GM18873 (cell line): ENCODE measurements around the gene CD3D.
"Not testable (repeated sequence)": the region's sequence is repeated elsewhere in the genome, so short reads cannot be mapped to it uniquely, and the experiment has no call there.

Experiments used
- ATAC-seq: cut with Tn5 transposase; IDR thresholded peaks from one replicate; pipeline ENCODE4 v1.9.1; 2021; ENCODE audit warnings: mild to moderate bottlenecking, moderate library complexity, moderate number of reproducible peaks; ENCODE audit not compliant: unreplicated experiment, low FRiP score

CD3D gene

DNA sequence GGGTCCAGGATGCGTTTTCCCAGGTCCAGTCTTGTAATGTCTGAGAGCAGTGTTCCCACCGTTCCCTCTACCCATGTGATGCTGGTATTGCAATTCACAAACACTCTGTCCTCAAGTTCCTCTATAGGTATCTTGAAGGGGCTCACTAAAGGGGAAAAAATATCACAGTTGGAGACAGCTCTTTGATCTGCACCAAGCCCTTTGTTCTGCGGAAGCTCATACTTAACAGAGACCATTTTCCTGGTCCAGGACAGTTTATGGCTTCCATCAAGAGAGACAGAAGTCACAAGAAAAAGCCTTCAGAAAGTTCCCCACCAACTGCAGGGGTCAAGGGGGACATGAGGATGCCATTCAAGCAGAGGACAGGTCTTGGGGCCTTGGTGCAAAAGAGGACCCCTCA, 2.1 kb downstream of the CD3D start:
- ATAC-seq: no peak

- no peak for ATAC-seq
These were observed 3.1 kb downstream of the CD3D start for GRCh38 chr11:118339281-118339961.

DNA sequence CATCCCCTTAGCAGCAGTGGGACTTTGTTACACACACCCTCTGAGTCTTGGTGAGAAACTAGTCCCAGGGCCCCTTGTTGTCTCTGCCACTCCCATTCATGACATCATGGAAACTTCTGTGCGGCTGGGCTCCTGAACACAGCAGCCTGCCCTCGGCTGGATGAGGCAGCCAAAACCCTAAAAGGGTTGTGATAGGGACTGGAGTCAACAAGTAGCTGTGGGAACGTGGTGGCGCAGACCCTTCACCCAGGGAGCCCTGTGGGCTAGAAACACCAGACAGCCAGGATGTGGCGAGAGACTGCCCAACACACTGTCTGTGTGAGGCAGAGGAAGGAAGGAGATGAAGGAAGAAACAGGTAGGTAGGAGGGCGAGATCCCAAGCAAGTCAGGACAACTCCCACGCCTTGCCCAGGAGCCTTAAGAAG, 3.9 kb downstream of the CD3D start:
- no peak for ATAC-seq

DNA sequence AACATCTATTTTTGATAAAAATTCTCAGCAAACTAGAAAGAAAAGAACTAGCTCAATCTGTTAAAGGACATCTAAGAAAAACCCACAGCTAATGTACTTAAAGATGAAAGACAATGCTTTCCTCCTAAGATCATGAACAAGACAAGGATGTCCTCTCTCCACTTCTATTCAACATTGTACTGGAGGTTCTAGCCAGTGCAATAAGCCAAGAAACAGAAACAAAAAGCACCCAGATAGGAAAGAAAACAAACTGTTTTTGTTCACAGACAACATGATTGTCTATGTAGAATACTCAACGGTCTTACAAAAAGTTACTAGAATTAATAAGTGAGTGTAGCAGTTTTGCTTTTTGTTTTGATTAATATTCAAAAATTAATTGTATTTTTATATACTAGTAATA, 7.8 kb downstream of the CD3D start:
- ATAC-seq: no peak

DNA sequence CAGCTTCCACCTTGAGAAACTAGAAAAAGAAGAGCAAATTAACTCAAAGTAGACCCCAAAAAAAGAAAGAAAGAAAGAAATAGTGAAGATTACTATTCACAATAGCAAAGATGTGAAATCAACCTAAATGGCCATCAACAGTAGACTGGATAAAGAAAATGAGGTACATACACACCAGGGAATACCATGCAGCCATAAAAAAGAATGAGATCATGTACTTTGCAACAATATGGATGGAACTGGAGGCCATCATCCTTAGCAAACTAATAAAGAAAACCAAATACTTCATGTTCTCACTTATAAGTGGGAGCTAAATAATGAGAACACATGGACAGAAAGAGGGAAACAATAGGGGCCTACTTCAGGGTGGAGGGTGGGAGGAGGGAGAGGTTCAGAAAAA, 13.8 kb downstream of the CD3D start:
- ATAC-seq: no peak

GRCh38 chr11:118325283-118325682, 17.2 kb downstream of the CD3D start:
- no peak for ATAC-seq

GRCh38 chr11:118322721-118323120, 19.8 kb downstream of the CD3D start:
- ATAC-seq: no peak

DNA sequence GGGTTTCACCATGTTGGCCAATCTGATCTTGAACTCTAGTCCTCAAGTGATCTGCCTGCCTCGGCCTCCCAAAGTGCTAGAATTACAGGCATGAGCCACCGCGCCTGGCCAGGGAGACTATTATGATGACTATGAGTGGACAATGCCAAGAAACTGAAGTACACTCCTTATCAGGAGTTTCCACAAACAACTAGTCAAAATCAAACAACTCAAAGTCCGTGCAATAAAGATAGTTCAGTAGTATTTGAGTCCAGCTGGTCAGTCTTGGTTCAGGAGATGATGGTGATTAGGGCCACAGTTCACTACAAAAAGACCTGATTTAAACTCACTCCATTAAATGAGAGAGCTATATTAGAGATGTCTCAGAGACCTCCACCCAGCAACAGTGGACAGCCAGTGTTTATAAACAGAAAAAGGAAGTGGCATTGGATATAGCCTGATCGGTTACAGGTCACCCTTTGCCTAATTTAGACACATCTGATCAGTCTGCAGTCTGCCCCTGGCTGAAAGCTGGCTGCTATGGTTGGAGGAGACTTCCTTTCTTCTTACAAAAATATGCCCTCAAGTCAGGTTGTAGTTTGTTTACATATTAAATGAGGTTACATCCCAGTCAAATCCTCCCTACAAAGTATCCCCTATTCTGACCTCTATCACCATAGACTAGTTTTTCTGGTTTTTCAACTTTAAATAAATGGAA, 21.0 kb downstream of the CD3D start:
- ATAC-seq: no peak

GRCh38 chr11:118320515-118320914, 22.0 kb downstream of the CD3D start:
- no peak for ATAC-seq

DNA sequence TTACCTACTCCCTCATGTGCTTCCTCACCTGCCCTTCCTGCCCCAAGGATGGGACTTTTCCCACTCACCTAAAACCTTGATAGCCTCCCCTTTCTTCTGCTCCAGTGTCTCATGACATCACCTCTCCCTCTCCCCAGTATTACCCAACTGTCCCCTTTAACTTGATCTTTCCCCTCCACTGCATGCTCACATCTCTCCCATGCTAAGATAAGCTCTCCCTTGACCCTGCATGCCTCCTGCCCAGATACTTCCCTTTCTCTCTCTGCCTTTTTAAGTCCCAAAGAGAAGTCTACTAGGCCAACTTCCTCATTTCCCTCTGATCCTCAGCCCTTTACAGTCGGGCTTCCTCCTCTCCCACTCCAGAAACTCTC, 23.2 kb downstream of the CD3D start:
- ATAC-seq: no peak

- no peak for ATAC-seq
These were observed 23.7 kb downstream of the CD3D start for GRCh38 chr11:118318581-118319336.

- ATAC-seq: no peak
These were observed 24.4 kb downstream of the CD3D start for GRCh38 chr11:118318124-118318523.

DNA sequence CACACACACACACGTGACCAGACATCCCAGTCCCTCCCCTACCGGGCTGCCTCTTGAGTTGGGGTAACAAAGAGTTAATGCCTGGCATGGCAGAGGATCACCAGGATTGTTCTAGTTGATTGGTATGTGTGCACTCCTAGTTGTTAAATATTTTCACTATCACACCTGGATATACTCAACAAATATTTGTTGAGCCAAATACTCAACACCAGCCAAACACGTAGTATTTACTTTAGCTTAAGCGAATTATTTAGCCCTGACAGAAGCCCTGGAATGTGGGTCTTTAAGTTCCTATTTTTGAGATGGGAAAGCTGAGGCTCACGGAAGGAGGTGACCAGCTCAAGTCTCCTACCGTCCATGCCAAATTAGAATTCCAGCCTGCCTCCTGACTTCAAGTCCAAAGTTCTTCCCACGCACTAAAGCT, 27.5 kb downstream of the CD3D start:
- no peak for ATAC-seq

- no peak for ATAC-seq
These were observed 29.3 kb downstream of the CD3D start for GRCh38 chr11:118313242-118313641.

GRCh38 chr11:118312328-118312727, 30.2 kb downstream of the CD3D start:
- ATAC-seq: no peak

GRCh38 chr11:118311518-118311917, 31.0 kb downstream of the CD3D start:
- ATAC-seq: no peak

DNA sequence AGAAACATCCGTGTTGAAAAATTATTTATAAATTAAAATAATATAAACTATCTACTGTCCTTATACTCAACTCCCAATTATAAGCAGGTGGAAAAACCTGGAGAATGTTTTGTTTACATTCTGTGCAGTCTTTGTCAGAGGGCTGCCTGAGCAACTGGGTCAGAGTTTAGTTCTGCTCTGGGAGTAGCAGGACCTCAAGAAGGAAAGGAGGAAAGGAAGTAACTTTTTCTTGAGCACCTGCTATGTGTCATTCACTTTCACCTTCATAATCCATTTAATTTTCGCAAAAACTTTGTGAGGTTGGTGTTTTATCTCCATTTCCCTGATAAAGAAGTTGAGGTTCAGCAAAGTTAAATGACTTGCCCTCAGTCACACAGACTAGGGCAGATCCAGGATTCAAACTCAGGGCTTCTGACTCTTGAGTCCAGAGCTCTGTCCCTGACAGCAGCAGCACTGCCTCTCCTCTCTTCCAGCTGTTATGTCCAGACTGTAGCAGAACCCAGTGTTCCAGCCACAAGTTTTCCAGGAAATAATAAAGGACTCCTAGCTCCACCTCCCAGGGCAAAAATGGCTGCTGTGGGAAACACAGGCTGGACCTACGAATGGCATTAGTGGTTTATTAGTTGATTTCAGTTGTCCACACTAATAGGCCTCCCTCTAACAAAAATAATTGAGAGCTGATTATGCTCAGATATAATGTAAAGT, 31.6 kb downstream of the CD3D start:
- no peak for ATAC-seq

DNA sequence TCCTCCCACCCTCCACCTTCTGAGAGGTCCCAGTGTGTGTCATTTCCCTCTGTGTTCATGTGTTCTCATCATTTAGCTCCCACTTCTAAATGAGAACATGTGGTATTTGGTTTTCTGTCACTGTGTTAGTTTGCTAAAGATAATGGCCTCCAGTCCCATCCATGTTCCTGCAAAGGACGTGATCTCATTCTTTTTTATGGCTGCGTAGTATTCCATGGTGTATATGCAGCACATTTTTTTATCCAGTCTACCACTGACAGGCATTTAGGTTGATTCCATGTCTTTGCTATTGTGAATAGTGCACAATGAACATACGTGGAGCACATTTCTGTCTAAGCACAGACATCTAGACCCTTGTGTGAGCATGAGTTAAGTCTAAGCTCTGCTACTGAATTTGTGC, 32.2 kb downstream of the CD3D start:
- no peak for ATAC-seq

GRCh38 chr11:118308995-118309528, 33.4 kb downstream of the CD3D start:
- not testable (repeated sequence) for ATAC-seq

DNA sequence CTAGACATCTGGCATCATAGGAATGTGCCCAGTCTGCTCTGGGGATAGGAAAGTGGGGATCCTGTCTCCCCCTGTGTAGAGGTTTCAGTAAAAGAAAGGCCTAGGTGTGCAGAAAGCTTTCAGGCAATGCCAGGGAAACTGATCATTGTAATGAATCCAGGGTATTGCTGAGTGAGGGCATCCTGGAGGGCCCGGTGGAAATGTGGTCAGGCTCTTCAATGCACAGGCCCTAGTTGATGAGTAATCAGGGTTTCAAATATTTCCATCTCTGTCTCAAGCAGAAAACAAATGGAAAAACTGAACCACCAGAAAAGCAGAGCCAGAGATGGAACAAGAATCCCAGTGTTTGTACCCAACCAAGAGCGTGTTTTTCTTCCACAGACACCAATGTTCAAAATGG, 35.9 kb downstream of the CD3D start:
- no peak for ATAC-seq

DNA sequence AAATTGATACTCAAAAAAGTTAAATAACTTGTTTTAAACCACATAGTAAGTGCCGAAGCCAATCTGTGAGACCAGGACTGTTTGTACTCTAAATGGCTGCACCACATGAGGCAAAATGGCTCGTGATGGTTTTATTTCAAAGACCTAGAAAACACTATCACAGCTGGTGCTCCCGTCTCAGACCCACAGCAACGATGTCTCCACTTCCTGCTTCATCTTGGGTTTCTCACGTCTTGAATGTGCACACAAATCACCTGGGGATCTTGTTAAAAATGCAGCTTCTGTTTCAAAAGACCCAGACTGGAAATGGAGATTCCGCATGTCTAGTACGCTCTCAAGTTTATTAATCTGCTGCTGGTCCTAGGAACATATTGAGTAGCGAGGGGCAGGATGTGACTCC, 36.8 kb downstream of the CD3D start:
- no peak for ATAC-seq
